SU-DHL-6 (cell line): Measurements from ENCODE around the gene OSM.

Experiments used
- H2AFZ ChIP-seq: fragments of 200-600 bp; sonication (generic); 2 replicates; pipeline ENCODE4 v1.6.1; 2014; ENCODE audit warnings: low read depth, mild to moderate bottlenecking, moderate library complexity, mixed read lengths, antibody characterized with exemption, low read length; ENCODE audit not compliant: severe bottlenecking
- H3F3A ChIP-seq: fragments of 200-600 bp; shearing (Covaris generic); 2 replicates; pipeline ENCODE4 v1.6.0; 2016; ENCODE audit warnings: antibody characterized with exemption, mild to moderate bottlenecking; ENCODE audit not compliant: insufficient read depth
- H3K27ac ChIP-seq: fragments of 200-600 bp; sonication (generic); 2 replicates; pipeline ENCODE4 v1.5.1; 2016; ENCODE audit warnings: low read depth, mild to moderate bottlenecking, low read length, moderate library complexity, mixed read lengths
- H3K27me3 ChIP-seq: fragments of 200-600 bp; sonication (generic), shearing (Covaris generic); 2 replicates; pipeline ENCODE4 v1.6.0; 2014; ENCODE audit warnings: mild to moderate bottlenecking, low read length
- H3K36me3 ChIP-seq: fragments of 200-600 bp; sonication (generic); 2 replicates; pipeline ENCODE4 v1.6.1; 2014; ENCODE audit warnings: mild to moderate bottlenecking, low read length, mixed read lengths
- H3K4me2 ChIP-seq: fragments of 300-600, 200-600 bp; shearing (Covaris generic), sonication (generic); 2 replicates; pipeline ENCODE4 v1.6.0; 2014; ENCODE audit warnings: low read length, low read depth, mild to moderate bottlenecking; ENCODE audit not compliant: poor library complexity, severe bottlenecking
- H3K4me3 ChIP-seq: fragments of 200-600 bp; sonication (generic); 2 replicates; pipeline ENCODE4 v1.5.1; 2014; ENCODE audit warnings: antibody characterized with exemption, low read length, mild to moderate bottlenecking, mixed read lengths; ENCODE audit not compliant: insufficient read depth, poor library complexity, severe bottlenecking
- H3K79me2 ChIP-seq: fragments of 200-600 bp; sonication (generic); 2 replicates; pipeline ENCODE4 v1.6.1; 2014; ENCODE audit warnings: mild to moderate bottlenecking, low read length, moderate library complexity; ENCODE audit not compliant: insufficient read depth
- H3K9ac ChIP-seq: fragments of 200-600 bp; sonication (generic); 2 replicates; pipeline ENCODE4 v1.7.0; 2014; ENCODE audit warnings: mild to moderate bottlenecking, low read length
- H3K9me2 ChIP-seq: fragments of 200-600 bp; sonication (generic); replicated peaks from 2 replicates; pipeline ENCODE4 v1.6.1; 2014; ENCODE audit warnings: low read length; ENCODE audit not compliant: insufficient read depth
- H3K9me3 ChIP-seq: fragments of 200-600 bp; sonication (generic); 2 replicates; pipeline ENCODE4 v1.6.1; 2014; ENCODE audit warnings: low read length, mixed read lengths; ENCODE audit not compliant: insufficient read depth
- H4K20me1 ChIP-seq: fragments of 200-600 bp; sonication (generic); 2 replicates; pipeline ENCODE4 v1.6.1; 2014; ENCODE audit warnings: low read depth, mild to moderate bottlenecking, antibody characterized with exemption, low read length, moderate library complexity, mixed read lengths
- CTCF ChIP-seq: fragments of 200-600 bp; sonication (generic); IDR thresholded peaks from one replicate; pipeline ENCODE4 v1.5.1; 2017; ENCODE audit warnings: antibody characterized with exemption, mild to moderate bottlenecking, low read length, moderate library complexity; ENCODE audit not compliant: insufficient read depth, poor library complexity, severe bottlenecking
- EZH2phosphoT487 ChIP-seq: fragments of 200-600 bp; sonication (generic), shearing (Covaris generic); conservative IDR thresholded peaks from 2 replicates; pipeline ENCODE4 v1.6.1; 2018; ENCODE audit warnings: mild to moderate bottlenecking, antibody characterized with exemption, low read length, moderate library complexity, mixed read lengths

The OSM gene

GRCh38 chr22:30224161-30224857, 42.3 kb downstream of the OSM start:
- no peak overlapping the region for H3K9ac ChIP-seq
- H3K79me2 ChIP-seq = no peaks in the 10 kb centered on the region
- no peak overlapping the region for H2AFZ ChIP-seq
- H3K9me2 ChIP-seq = no peaks in the 10 kb centered on the region
- no peak for TF ChIP-seq CTCF
- no peak for TF ChIP-seq EZH2phosphoT487
- no peak overlapping the region for H3K4me3 ChIP-seq
- H3K4me2 ChIP-seq = no peak overlapping the region
- no peaks in the 10 kb centered on the region for H3K27me3 ChIP-seq
- no peaks in the 10 kb centered on the region for H3K36me3 ChIP-seq
- no peak overlapping the region for H3K27ac ChIP-seq
- no peaks in the 10 kb centered on the region for H4K20me1 ChIP-seq
- no peaks in the 10 kb centered on the region for H3F3A ChIP-seq
- H3K9me3 ChIP-seq = no peaks in the 10 kb centered on the region

GRCh38 chr22:30223303-30223702, 43.3 kb downstream of the OSM start:
- Histone ChIP-seq H3K4me3 (no peak overlapping the region), H3K9ac (no peak overlapping the region), H3K27ac (no peak overlapping the region), H3K36me3 (no peaks in the 10 kb centered on the region), H2AFZ (no peak overlapping the region), H3K9me2 (no peaks in the 10 kb centered on the region), H3K9me3 (no peaks in the 10 kb centered on the region), H3K4me2 (no peak overlapping the region), H3F3A (no peaks in the 10 kb centered on the region), H3K27me3 (no peaks in the 10 kb centered on the region), H4K20me1 (no peaks in the 10 kb centered on the region), H3K79me2 (no peaks in the 10 kb centered on the region)
- TF ChIP-seq CTCF = no peak

- no peaks in the 10 kb centered on the region for H4K20me1 ChIP-seq
- H3K4me3 ChIP-seq = no peak overlapping the region
- no peak overlapping the region for H3K9ac ChIP-seq
- H3K36me3 ChIP-seq = no peaks in the 10 kb centered on the region
- H3K27me3 ChIP-seq = no peaks in the 10 kb centered on the region
- TF ChIP-seq EZH2phosphoT487 (no peak), CTCF (no peak)
- no peaks in the 10 kb centered on the region for H3K9me2 ChIP-seq
- no peaks in the 10 kb centered on the region for H3K79me2 ChIP-seq
- no peaks in the 10 kb centered on the region for H3K9me3 ChIP-seq
- no peak overlapping the region for H2AFZ ChIP-seq
- H3K27ac ChIP-seq = no peak overlapping the region
- no peak overlapping the region for H3K4me2 ChIP-seq
- H3F3A ChIP-seq = no peaks in the 10 kb centered on the region
Observed at GRCh38 chr22:30222321-30222720, 44.3 kb downstream of the OSM start.
